RKO (cell line): ENCODE measurements around the gene CDC37.
A peak's percentile ranks its signal among the peaks of the same experiment; 100 is the strongest.

Source experiments
- DNase-seq: peaks from one replicate; pipeline ENCODE4 v3.0.0-alpha.2; 2016; ENCODE audit warnings: low spot score

CDC37 gene

DNA sequence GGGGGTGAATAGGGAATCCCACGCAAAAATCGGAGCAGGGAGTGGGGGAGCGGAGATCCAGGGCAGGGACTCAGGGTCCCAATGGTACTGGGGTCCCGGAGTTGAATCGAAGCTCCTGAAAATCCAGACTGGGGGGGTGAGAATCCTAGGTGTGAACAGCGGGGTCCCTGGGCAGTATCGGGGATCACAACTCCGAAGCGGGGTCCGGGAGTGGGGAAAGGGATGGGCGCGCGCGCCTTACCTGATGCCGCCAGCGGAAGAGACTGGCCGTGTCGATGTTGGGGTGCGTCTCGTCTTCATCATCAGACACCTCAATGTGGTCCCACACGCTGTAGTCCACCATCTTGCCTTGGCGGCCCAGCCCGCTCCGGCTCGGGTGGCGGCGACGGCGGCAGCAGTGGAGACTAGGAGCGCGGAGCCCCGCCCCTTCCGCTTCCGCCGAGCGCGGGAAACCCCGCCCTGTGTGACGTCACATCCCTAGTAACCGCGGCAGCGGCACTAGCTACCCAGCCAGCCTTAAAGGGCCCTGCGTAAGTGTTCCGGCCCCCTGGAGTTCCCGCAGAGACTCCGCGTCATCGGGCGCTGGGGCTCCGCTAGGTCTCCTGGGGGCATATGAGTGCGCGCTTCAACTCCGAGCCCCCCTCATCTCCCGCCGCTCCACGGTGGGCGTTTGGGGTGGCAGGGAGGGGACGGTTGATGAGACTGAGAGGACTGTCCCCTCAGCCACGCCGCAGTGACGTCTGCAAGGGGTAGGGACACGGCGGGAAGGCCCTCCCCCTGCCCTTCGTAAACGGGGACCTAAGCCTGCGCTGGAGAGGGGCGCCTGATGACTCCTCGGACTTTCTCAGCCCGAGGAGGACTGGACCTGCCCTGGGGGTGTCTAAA lies at the start of gene CDC37:
TSS of gene CDC37 (minus strand) at position 406 of the 885 bp plus-strand sequence. CDS start at position 343, 63 bp downstream.
- peak; percentile 97 for DNase-seq

DNA sequence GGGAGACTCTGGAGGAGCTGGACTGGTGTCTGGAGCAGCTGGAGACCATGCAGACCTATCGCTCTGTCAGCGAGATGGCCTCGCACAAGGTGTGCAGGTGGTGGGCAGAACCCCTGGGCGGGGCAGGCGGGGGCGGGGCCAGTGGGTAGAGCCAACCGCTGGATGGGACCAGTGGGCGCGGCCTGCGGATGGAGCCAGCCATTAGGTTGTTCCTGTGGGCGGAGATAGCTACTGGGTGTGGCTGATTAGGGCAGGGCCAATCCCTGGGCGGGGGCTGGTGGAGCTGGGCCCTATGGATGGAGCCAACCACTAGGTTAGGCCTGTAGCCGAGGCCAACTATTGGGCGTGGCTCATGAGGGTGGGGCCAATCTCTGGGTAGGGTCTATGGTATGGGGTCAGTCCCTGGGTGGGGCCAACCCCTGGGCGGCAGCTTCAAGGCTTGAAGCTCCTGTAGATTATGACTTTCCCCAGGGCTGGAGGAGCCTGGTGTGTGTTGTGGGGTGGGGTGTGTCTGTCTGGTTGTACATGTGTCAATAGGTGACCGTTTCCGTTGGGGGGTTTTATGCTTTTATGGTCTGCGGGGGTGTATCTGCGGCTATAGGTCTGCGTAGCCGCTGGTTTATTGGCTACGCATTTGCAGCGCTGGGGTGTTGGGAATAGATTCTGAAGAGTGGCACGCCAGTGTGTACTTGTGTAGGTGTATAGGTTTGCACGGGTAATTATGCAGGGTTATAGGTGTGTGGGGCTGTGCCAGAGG lies 47.7 kb upstream of the CDC37 start:
- DNase-seq, result no peak

- DNase-seq, result no peak
Measured at GRCh38 chr19:10450191-10450852, 47.0 kb upstream of the CDC37 start.

GRCh38 chr19:10449037-10449436 lies 45.7 kb upstream of the CDC37 start:
- no peak for DNase-seq

- no peak for DNase-seq
Measured at GRCh38 chr19:10442698-10443097, 39.4 kb upstream of the CDC37 start.

GRCh38 chr19:10439588-10439987 lies 36.2 kb upstream of the CDC37 start:
- no peak for DNase-seq

- DNase-seq, result no peak
Measured at GRCh38 chr19:10433131-10433536, 29.8 kb upstream of the CDC37 start.

GRCh38 chr19:10432736-10433130 lies 29.4 kb upstream of the CDC37 start:
- no peak for DNase-seq

DNA sequence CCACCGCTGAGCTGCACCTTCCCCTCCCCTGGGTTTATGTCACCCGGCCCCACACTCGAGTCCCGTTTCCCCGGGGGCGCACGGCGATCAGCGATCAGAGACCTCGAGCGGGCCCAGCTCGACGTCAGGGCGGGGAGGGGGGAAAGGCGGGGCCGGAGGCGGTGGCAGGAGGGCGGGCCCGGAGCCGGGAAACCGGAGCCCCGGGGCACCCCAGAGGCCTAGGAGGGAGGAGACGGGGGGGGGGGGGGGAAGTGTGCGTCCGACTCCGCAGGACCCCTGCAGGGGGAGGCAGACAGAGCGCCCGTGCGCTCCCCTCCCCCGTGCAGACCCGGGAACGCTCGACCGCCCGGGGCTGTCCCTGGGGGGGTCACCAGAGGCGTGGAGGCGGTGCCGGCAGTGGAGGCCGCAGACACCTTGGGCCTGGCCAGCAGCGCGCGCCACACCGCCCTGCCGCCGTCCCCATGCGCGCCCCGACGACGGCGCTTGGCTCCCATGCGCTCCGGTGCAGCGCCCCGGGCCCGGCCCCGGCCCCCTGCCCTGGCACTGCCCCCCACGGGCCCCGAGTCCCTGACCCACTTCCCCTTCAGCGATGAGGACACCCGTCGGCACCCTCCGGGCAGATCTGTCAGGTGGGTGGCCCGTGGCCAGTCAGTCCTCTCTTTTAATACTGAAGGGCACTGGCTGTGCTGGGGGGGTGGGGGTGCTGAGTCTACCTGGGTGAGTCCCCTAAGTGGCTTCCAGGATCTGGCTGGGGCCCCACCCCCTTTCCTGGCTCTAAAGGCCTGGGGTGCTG lies 28.8 kb upstream of the CDC37 start:
- DNase-seq, result peak; percentile 52

DNA sequence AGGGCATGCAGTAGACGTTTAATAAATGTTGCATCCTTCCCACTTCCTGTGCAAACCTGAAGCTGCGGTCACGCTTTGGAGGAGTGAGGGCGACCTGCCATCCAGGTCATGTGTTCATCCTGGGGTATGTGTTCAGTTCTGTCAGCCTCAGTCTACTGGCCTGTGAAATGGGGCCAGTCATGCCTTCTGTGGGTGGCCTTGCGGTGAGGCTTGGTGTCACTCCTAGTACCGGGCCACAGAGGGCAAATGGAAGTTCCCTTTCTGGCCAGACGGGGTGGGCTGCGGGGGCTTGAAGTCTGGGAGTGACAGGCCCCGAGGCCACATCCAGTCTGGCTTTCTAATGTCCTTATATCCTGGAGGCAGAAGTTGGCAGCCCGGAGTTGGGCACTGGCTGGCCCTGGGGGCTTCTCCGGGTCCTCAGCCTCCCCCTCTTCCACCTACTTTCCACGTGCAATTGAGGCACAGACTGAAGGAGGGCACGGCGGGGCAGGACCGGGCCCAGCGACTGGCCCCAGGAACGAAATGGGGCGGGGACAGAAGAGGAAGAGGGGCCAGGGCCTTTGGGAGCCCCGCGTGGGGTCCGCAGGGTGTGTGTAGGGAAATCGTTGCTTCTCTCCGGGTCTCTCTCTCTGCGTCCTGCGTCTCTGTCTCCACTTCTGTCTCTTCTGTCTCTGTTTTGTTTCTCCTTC lies 28.1 kb upstream of the CDC37 start:
- no peak for DNase-seq

DNA sequence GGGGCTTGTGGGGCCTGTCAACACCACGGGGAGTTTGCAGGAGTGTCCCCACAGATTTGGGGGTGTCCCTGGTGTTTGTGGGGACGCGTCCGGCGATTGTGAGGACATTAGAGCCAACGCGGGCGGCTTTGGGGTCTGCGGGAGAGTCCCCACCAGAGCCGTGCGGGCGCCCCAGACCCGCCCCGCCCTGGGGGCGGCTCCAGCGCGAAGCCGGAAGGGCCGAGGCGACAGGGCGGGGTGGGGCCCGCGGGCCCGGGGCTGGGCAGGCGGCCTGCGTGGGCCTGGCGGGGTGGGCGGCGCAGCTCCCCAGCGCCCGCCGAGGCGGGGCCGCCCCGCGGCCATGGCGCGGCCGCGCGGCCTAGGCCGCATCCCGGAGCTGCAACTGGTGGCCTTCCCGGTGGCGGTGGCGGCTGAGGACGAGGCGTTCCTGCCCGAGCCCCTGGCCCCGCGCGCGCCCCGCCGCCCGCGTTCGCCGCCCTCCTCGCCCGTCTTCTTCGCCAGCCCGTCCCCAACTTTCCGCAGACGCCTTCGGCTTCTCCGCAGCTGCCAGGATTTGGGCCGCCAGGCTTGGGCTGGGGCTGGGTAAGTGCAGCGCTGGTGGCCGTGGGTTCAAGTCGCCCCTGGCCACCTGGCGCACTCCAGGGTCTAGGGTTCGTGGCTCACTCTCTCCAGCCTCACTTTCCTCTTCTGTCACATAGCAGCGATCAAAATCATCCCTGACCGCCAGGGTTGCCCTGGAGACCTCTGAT lies 27.3 kb upstream of the CDC37 start:
- DNase-seq, result no peak

DNA sequence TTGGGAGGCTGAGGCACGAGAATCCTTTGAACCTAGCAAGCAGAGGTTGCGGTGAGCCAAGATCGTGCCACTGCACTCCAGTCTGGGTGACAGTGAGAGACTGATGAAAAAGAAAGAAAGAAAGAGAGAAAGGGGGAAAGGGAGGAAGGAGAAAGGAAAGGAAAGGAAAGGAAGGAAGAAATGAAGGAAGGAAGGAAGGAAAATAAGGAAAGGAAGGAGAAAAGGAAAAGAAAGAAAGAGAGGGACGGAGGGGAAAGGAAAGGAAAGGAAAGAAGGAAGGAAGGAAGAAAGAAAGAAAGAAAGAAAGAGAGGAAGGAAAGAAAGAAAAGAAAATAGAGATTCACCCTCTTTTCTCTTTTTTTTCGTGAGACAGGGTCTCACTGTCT lies 25.6 kb upstream of the CDC37 start:
- no peak for DNase-seq

DNA sequence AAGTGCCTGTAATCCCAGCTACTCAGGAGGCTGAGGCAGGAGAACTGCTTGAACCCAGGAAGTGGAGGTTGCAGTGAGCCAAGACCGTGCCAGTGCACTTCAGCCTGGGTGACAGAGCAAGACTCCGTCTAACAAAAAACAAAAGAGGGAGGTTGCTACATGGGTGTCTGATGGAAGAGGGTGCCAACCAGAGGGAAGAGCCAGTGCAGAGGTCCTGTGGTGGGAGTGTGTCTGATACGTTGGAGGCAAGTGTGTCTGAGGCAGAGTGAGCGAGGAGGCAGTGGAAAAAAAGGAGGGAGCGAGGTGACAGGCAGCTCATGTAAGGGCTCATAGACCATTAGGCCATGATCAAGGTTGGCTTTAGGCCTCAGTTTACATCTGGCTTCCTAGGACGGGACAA lies 23.8 kb upstream of the CDC37 start:
- DNase-seq, result no peak

- DNase-seq, result peak; percentile 80
Measured at GRCh38 chr19:10424011-10424637, 20.8 kb upstream of the CDC37 start.

DNA sequence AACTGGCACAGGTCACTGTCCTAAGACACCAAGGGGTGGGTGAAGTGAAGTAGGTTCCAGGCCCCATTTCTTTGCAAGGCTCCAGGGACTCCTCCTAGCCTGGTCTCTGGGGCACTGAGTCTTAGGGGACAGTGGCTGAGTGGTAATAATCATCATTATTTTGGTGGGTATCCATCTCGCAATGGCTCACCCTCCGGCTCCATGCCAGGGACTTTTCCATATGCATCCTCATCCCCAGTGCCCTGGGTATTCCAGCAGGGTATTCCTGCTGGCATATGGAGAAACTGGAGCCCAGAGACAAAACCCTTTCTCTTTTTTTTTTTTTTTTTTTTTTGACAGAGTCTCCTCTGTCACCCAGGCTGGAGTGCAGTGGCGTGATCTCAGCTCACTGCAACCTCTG lies 19.5 kb upstream of the CDC37 start:
- no peak for DNase-seq

DNA sequence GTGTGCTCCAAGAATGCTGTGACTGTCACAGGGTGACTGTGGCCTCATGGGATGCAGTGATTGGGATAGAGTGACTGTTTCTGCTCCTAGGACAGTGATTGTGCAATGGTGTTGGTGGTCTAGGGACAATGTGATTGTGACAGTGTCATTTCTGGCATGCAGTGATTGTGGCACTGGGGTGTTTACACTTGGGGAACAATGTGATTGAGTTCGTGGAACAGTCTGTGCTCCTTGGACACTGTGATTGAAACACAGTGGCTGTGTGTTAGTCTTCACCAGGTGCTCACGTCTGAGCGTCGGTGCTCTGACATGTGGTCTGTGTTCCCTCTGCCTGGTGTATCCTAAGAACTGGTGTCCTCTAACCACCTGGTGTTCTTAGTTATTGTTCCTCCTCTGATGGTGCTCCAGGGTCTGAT lies 18.7 kb upstream of the CDC37 start:
- no peak for DNase-seq

GRCh38 chr19:10421240-10422045 lies 18.1 kb upstream of the CDC37 start:
- DNase-seq, result no peak

DNA sequence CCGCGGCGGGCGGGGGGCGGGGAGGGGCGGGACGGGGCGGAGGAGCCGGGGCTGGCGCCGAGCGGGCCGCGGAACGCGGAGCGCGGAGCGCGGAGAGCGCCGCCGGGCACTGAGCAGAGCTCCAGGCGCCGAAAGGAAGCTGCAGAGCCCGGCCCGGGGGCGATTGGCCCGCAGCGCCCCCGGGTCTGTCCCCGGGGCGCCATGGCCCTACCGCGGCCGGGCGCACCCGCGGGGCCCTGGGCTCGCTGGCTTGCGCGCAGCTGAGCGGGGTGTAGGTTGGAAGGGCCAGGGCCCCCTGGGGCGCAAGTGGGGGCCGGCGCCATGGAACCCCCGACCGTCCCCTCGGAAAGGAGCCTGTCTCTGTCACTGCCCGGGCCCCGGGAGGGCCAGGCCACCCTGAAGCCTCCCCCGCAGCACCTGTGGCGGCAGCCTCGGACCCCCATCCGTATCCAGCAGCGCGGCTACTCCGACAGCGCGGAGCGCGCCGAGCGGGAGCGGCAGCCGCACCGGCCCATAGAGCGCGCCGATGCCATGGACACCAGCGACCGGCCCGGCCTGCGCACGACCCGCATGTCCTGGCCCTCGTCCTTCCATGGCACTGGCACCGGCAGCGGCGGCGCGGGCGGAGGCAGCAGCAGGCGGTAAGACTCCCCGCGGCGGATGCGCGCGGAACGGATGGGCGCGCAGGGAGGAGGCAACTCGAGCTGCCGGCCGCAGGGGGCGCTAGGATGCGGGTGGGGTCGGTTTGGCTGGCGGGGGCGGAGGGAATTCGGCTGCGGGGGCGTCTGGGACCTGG lies 17.3 kb upstream of the CDC37 start, which contains the start of gene PDE4A:
TSS of gene PDE4A (plus strand) at position 95 of the 796 bp plus-strand sequence. CDS start at position 322, 227 bp downstream.
- no peak for DNase-seq
